Measurements from ENCODE around the gene TMEM63B.

DNA sequence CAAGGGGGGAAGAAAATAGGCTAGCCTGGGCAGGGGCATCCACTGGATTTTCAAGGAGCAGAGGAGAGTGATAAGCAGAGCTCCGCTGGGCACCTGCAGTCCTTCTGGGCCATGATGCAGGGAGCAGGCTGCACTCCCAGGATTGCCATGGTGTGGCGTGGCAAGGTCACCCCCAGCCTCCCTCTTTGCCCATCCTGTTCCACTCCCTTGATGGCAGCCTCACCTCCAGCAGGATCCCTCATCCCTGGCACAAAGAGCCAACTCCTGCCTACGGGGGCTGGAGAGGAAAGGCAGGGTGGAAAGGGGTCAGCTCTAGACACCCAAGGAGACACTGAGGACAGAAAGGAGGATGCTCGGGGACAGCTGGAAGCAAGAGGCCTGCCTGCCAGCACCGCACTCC lies 67.0 kb downstream of the TMEM63B start:
- TF ChIP-seq, protein P1, sequence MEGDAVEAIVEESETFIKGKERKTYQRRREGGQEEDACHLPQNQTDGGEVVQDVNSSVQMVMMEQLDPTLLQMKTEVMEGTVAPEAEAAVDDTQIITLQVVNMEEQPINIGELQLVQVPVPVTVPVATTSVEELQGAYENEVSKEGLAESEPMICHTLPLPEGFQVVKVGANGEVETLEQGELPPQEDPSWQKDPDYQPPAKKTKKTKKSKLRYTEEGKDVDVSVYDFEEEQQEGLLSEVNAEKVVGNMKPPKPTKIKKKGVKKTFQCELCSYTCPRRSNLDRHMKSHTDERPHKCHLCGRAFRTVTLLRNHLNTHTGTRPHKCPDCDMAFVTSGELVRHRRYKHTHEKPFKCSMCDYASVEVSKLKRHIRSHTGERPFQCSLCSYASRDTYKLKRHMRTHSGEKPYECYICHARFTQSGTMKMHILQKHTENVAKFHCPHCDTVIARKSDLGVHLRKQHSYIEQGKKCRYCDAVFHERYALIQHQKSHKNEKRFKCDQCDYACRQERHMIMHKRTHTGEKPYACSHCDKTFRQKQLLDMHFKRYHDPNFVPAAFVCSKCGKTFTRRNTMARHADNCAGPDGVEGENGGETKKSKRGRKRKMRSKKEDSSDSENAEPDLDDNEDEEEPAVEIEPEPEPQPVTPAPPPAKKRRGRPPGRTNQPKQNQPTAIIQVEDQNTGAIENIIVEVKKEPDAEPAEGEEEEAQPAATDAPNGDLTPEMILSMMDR (IDR thresholded peaks at IDR 0.05) = no peak
- TF ChIP-seq POLR2A (IDR thresholded peaks at IDR 0.05) = no peak

Data from thyroid gland (tissue), 4 donors.